Glomerular visceral epithelial cell (primary cell): ENCODE measurements around the gene PRTG.
A peak's percentile ranks its signal among the peaks of the same experiment; 100 is the strongest.
"Not testable (repeated sequence)": the region's sequence is repeated elsewhere in the genome, so short reads cannot be mapped to it uniquely, and the experiment has no call there.

Experiments
- DNase-seq: peaks from one replicate; pipeline ENCODE4 v3.0.0-alpha.2; 2016; ENCODE audit errors: extremely low spot score

Gene PRTG

DNA sequence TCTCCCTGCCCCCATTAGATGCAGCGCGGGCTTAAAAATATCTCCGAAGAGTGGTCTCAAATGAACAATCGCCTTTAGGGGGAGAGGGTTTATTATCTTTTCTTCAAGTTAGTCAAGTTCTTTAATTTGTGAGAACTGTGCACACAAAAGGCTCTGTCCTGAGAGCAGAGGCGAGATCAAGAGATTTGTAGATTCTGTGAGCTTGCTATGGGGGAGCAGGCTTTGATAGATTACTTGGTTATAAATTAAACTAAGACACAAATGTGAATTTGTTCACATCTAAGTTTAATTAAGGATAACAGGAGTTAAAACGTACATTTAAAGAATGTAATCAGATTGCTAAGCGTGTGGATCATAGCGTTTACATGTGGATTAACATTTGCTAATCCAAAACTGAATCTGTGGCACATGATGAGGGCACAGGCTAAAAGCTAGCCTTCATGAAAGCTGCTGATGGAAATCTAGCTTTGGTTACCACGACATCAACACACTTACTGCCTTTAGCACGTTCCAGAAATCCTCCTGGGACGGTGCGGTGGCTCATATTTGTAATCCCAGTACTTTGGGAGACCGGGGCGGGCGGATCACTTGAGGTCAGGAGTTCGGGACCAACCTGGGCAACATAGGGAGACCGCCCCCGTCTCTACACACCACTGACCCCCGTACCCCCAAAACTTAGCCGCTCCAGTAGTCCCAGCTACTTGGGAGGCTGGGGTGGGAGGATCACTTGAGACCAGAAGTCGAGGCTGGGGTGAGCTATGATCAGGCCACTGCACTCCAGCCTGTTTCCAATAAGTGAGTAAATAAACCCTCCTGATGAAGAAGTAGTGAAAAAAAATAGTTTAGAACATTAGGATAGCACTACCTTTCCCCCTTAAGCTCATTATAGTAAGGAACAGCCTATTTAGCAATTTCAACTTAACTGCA is 1.0 kb upstream of the PRTG start:
- DNase-seq, result no peak

DNA sequence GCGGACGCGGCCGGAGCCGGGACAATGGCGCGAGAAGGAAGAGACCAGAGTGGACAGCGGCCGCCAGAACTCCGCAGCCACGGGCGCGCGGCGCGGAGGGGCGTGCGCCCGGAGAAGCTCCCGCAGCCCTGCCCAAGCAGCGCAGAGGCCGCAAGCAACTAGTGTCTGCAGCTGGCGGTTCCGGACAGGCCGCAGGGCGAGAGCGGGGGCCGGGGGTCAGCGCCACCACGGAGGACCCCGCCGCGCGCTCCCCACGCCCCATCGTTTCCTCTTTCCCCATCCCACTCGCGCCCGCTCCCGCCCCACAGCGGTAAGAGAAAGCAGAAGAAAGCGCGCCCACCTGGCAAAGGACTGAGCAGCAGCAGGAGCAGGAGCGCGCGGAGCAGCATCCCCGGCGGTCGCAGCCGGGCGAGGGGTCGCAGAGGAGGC is 440 bp downstream of the PRTG start:
- DNase-seq, result no peak

DNA sequence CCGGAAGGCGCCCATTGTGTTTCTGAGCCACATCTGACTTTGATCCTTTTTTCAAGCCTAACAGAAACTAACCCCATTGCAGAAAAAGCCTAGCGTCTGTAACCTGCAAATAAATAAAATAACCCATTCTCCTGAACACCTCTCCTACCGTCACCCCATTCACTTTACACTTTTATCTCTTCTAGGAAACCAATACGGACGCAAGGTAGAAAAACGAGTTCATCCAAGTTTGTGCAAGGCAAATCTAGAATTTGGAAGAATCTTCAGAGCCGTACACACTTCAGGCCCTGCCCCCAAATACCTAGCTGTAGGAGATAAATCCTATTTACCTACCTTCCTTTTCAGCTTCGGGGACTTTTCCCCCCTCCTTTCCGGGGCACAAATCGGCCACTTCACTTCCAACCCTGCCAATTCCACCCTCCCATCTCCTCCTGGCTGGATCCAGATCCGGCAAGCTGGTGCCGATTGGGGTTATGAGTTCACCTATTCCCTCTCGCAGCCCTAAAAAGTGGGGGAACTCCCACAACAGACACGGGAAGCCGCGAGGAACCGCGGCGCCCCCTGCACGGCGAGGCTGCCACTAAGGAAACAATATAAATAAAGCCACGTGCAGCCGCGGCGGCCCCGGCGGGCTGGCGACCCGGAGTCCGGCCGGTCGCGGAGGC is 987 bp downstream of the PRTG start:
- DNase-seq, result peak; percentile 38

DNA sequence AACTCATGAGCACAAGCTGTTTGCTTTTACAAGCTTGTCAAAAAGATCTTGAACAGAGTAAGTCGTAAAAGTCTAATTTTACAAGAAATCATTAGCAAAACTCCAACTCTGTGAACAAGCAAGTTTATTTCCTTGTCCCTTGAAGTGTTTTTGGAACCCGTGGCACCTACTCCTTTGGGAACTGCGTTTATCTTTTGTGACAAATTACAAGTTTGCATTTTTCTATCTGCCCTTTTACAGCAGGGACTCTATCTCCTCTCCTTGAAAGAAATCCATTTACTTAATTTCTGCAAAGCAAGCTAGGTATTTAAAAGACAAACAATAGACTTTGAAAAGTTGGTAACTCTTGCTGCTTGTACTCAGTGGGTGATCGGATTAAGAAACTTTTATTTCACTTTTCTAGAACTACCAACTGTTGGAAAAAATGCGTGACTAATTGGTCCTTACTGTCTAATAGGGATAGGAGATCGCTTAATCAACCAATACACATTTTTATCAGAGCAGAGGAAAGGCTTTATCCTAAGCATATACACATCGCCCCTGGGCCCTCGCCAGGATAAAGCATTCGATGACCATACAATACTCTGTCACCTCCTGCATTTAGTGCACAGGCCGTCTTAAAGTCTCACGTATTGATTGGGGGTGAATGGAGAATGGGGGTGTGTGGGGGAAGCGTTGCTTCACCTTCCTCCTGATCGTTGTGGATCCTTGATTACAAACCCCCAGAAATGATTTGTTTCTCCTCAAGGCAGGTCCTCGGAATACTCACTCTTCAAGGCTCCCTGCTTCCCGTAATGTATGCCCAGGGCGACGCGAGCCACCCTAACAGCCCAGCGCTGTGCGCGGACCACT is 1.7 kb downstream of the PRTG start:
- no peak for DNase-seq

DNA sequence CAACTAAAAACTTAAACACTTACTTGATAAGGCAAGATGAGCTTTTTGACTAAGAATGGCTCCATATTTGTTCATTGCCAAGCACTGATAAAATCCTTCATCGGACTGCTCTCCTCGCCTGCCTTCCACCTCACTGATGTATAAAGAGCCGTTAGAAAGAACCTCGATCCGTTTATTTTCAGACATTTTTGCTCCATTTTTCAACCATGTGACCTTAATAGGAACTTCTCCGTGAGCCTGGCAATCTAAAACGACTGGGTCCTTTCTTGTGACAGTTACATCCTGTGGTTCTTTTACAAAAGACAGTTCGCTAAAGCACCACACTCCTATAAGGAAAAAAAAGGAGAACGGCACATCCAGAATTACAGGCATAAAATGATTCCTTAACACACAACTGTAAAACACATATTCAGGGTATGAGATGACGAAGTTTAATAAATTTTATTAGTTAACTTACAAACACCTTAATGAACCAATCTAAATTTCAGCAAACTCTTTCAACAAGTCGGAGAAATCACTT is 2.5 kb downstream of the PRTG start:
- DNase-seq, result no peak

DNA sequence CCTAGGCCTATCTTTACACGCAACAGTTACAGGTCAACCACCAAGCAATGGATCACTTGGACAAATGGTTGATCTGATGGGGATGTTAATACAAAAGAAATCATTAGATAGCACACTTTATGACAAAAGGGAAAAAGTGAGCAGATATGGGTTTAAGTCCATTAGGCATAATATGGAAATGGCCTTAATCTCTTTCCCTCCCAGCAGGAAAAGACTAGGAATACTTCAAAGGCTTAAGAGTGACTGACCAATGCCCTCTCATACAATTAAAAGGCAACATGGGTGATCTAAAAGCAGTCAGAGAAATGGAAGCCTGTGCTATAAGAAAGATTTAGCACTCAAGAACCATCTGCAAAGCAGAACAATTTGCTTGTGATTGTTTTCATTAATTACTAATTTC is 3.3 kb downstream of the PRTG start:
- DNase-seq, result no peak

DNA sequence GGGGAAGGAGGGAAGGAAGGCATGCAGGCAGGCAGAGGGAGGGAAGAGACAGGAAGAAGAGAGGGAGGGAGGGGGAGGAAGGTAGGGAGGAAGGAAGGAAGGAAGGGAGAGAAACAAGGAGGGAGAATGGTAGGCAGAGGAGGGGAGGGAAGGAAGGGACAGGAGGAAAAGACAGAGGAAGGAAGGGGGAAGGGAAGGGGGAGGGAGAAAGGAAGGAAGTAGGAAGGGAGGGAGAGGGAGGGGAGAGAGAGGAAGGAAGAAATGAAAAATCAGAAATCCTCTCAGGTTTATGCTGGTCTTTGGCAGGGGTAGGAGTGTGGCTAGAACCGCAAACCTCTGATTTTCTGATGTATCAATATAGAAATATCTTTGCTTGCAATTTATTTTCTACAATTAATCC is 4.2 kb downstream of the PRTG start:
- DNase-seq, result no peak

DNA sequence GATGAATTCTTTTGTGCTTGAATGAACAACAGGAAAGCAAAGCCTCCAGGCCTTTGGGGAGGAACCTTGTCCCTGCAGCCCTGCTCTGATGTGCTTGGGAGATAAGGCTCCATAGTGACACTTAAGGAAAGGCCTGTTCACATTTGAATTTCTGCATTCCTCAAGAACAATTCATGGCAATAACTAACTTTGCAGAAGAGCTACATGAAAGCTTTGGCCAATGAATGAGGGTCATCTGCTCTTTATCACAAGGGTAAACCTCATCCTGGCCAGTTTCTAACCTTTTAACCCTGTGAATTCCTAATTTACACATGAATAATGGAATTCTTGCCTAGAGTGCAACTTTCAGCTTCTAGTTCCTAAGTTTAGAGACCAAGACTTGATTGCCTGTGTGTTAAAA is 5.6 kb downstream of the PRTG start:
- DNase-seq, result peak; percentile 13

DNA sequence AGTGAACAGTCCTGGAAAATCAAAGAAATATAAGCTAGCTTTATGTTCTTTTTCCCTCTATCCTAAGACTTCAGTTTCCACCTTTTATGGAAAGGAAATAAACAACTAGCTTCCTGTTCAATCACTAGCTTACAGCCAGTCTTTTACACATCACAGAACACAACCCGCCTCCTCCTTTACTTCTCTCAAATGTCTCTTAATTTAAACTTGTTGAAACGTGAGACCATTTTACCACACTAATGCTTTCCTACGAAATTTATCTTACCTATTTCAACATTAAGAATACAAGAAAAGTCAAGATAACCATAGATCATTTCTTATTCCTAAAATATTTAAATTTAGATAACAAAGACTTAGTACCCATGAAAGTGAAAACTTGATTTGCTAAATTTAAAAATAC is 6.2 kb downstream of the PRTG start:
- no peak for DNase-seq

DNA sequence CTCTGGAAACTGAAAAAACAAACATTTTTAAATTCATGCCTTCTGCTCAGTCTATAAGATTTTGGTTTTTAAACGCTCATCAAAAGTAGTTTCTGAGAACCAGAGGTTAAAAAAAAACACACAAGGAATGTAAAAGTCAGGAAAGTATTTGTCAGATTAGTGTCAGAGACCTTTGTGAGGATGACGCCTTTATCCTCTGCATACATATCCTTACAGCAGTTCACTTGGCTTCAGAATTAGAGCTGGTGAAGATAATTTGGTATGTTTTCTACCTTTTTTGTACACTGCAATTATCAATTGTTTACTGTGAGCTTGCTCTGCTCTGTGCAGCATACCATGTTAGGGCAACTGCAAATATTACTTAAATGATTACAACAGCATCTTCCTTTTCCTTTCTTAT is 8.3 kb downstream of the PRTG start:
- no peak for DNase-seq

DNA sequence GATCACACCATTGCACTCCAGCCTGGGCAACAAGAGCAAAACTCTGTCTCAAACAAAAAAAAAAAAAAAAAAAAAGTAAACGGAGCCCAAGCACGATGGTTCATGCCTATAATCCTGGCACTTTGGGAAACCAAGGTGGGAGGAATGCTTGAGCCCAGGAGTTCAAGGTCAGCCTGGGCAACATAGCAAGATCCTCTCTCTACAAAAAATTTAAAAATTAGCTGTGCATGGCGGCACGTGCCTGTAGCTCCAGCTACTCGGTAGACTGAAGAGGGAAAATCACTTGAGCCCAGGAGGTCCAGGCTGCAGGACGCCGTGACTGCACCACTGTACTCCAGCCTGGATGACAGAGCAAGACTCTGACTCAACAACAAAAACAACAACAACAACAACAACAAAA is 9.5 kb downstream of the PRTG start:
- DNase-seq, result not testable (repeated sequence)

DNA sequence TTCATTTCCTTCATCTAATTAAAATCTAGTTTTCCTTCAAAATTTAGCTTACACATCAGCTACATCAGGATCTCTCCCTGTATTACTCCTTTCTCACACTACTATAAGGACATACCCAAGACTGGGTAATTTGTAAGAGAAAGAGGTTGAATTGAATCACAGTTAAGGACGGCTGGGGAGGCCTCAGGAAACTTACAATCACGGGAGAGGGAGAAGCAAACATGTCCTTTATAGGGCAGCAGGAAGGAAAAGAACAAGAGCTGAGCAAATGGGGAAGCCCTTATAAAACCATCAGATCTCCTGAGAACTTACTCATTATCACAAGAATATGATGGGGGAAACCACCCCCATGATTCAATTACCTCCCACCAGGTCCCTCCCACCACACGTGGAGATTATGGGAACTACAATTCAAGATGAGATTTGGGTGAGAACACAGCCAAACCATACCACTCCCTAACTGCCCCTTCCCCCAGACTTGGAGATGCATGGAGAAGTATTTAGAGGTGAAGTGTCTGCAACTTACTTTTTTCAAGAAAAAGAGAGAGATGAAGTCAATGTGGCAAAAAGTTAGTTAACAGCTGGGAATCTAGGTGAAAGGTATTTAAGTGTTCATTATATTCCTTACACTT is 21.3 kb downstream of the PRTG start:
- DNase-seq, result no peak

DNA sequence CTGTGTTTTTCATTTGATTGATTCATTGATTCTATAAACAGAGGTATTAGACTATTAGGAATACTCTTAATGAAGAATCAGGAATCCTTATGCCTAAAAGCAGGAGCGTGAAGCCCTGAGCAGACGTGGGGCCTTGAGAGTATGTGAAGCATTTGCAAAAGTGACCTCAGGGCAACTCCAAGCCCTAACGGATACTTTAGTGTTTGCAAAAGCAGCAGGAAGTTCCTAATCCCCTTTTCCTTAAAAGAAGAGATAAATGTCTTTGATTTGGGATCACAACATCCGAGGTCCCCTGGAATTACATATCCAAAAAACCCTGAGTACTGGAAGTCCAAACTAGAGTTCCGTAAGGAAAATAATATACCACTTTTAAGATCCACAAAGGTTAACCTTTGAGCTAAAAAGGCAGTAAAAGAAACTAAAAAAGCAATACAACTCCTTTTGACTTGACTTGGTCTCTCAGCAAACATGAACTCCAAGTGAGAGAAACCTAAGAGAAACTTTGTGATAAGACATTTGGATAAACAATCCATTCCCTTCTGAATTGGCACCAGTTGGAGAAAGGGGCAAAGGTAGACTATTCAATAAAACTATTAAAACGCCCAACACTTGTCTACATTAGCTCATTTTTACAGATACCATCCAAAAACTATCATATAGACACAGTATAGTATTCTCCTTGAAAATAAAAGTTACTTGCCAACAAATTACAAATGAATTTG is 27.4 kb downstream of the PRTG start:
- no peak for DNase-seq

DNA sequence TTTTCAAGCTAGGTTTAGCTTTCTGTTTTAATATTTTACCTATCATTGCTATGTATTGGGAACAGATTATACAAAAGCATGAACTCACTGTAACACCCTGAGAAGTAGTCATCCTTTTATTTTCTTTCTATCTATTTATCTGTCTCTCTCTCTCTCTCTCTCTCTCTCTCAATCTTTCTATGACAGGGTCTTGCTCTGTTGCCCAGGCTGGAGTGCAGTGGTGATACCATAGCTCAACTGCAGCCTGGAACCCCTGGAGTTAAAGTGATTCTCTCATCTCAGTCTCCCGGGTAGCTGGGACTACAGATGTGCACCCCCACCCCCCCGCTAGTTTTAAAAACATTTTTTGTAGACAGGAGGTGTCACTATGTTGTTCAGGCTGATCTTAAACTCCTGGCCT is 28.9 kb downstream of the PRTG start:
- DNase-seq, result no peak

DNA sequence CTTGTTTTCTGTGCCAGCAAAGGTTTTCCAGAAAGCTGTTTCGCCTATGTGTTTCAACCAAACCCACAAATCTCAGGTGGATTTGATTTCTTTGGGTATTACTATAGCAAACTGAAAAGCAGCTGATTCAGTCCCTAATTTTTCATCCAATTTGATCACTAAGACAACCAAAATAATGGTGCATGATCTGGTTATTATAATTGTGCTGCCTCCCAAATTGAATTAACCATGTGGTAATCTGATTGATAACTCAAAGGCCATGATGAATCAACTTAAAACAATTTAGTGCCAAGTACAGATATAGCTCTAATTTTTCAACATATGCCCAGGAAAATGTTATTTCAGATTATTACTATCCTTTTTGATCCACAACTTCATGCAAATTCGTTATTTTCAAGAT is 30.6 kb downstream of the PRTG start:
- no peak for DNase-seq

DNA sequence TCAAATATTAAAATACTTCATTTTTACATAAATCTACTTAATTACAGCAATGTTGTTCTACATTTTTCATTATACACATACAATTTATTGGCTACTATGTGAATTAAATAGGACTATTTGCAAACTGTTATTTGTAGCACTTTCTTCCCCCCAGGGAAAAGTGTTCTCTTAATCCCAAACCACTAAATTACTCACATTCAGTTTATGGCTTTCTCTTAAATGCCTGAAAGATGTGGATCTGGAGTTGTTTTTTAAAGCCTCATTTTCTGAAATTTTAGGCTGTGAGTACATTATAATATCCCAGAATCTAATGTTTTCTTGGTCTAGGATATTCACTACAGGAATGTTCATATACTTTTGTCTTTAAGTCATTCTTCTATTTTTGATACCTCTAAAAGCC is 32.7 kb downstream of the PRTG start:
- DNase-seq, result no peak

DNA sequence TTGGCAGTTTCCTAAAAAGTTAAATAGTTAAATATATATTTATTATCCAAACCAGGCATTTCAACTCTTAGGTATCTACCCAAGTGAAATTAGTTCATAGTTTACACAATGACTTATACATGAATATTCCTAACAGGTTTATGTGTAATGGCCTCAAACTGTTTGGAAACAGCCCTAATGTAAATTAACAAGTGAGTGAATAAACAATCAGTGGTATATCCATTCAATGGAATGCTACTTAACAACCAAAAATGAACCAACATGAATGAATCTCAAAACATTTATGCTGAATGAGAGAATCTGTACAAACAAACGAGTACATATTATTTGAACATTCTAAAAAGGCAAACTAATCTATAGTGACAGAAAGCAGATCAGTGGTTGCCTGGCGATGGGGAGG is 33.5 kb downstream of the PRTG start:
- DNase-seq, result no peak

DNA sequence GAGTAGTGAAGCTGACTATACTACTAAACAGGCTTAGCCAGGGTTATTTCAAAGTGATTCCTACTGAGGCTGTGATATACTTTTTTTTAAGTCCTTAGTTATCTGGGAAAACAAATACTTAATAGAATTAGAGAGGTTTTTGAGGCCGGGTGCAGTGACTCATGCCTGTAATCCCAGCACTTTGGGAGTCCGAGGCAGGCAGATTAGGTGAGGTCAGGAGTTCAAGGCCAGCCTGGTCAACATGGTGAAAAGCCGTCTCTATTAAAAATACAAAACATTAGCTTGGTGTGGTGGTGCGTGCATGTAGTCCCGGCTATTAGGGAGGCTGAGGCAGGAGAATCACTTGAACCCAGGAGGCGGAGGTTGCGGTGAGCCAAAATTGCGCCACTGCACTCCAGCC is 34.2 kb downstream of the PRTG start:
- DNase-seq, result no peak

DNA sequence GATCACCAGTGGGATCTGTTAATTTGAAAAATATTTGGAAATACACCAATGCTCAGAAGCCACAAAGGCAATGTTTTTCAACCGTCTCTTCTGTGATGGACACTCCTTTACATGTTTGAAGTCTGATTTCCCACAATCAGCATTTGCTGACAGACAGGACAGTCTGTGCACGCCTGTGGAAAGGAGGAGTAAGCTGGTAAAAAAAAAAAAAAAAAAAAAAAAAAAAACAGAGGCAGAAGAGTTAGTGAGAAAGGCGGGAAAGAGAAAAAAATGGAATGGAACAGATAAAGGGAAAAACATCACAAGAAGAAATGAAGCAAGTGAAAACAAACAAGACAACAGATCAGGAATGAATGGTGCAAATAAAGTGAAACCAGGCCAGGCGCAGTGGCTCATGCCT is 35.0 kb downstream of the PRTG start:
- DNase-seq, result no peak

DNA sequence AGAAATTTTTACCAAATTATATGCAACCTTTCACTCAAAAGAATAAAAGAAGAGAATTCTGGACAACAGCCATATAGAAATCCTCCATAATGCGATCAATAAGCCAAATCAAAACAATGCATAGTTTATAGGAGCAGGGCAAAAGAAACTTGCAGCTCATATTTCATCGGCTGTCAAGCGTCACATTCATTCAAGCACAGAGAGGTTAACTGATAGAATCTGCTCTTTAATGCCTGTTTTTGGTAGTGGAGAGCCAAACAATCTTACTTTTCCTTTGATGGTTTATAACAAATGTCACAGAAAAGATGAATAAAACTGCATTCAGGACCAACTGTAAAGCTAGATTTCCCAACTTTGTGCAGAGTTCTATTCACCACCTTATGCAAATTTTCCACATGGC is 35.4 kb downstream of the PRTG start:
- DNase-seq, result no peak

DNA sequence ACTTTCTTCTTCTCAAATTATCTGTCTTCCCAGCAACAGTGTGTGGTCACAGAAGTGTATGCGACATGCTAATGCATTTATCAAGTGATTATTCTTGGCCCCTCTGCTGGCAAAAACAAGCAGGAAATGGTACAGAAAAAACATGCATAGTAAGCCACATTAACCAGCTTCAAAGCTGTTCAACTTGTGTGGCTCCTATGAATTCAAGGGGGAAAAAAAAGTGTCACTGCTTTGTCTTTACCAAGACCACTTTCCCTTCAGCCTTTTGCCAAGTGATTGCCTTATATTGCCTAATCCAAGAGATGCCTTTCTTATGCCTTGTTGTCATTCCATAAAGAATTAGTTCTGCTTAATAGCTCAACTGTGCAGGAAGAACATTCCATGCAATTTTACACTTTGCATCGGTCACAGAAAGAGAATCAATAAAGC is 39.1 kb downstream of the PRTG start:
- DNase-seq, result peak; percentile 74
